Stromal cell of bone marrow (primary cell): ENCODE data around the gene MARS1.

Experiments
- DNase-seq: peaks from one replicate; pipeline ENCODE4 v3.0.0-alpha.2; 2012; ENCODE audit warnings: low read depth

The MARS1 gene

DNA sequence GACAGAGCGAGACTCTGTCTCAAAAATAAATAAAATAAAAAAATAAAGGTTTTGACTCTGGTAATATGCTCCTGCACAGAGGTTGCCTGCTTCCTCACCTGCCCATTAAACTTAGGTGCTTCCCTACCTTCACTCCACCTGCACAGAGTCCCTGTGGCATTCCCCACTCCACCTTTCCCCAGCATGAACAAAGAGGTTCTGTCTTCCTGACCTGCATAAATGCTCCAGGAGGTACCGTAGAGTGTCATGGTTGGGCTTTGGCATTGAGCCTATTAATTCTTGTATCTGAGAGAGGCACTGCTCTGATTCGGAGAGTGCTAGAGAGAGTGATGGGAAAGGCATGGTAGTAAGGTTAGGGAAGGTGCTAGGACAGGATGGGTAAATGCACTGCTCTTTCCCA lies 14.5 kb upstream of the MARS1 start:
- no peak for DNase-seq

DNA sequence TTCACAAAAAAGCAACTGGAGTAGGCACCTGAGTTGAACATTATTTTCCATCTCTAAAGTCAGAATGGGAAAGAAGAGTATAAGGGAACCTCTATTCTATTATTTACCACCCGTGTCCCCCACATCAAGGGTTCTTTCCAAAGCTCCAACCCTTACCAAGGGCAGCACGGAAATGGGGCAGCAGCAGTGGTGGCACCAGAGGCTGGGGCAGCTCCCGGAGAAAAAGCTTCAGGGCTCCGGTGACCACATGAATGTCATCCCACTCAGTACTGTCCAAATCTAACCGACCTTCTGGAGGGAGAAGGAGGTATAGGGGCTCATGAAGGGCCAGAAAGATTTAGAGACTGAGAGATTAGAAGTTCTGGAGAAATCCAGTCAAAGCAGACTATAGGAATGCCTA lies 14.0 kb upstream of the MARS1 start:
- DNase-seq: no peak

DNA sequence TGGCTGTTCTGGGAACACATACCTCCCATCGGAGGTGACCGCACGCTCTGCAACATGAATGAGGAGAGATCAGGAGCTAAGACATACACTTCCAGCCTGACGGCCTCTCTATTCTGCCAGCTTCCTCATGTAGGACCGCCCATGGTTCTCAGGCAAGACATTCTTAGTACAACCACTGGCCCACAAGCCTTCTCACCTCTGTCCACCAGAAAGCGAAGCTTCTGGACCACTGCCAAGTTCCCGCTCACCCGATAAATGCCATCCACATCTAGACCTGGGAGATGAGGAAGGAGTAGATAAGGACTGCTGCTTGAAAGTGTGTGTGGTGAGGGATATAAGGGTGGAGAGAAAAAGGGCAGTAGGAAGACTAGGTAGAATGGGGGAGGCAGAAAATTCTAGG lies 13.4 kb upstream of the MARS1 start:
- no peak for DNase-seq

DNA sequence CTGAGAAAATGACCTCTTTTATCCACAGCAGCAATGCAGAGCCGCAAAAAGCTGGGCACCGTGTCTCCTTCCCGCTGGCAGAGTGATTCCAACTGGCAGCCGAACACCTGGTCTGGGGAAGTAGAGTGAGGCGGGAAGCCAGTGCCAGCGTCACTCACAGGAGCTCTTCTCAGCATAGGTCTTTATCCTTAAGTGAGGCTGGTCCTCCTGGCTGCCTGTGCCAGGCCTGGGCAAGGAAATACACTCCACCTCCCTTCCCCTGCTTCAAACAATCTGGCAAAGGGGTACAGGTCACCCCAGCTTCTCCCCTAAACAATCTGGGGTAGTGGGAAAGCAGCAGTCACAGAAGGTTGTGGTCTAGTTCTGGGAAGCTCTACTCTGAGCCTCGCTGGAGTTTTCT lies 13.0 kb upstream of the MARS1 start:
- DNase-seq: no peak

DNA sequence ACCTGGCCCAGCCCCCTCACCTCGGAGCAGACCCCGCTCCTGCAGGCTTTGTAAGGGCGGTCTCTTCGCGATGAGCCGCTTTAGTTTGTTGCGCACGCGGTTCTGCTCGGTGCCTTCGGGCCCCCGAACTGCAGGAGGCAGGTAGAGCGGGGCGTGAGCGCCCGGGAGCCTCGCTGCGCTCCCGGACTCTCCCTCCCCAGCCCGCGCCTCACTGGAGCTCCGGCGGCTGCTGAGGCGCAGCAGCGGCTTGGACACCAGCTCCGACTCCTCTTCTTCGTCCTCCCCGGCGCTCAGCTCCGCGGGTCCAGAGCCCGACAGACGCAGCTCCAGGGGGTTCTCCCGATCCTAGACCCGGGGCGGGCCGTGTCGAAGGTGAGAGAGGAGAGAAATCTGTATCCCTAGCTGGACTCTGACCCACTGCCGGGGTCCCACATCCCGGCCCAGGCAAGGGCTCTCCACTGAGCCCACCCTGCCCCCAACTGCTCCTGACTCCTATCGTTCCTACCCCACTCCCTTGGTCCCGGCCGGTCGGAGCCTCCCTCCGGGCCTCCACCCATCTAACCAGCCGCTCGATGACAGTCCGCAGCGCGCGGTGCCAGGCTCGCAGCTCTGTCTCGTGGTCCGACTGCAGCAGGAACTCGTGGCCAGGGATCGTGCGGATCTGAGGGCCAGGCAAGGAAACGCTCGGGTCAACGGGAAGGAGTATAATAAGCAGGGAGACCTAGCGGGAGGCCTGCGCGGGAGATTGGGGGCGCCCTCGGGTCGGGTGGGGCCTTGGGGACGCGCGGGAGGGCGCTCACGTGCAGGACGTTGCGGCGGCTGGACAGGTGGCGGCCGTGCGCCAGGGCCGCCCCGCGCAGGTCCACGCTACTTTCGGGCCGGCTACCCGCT lies 12.4 kb upstream of the MARS1 start:
- no peak for DNase-seq

DNA sequence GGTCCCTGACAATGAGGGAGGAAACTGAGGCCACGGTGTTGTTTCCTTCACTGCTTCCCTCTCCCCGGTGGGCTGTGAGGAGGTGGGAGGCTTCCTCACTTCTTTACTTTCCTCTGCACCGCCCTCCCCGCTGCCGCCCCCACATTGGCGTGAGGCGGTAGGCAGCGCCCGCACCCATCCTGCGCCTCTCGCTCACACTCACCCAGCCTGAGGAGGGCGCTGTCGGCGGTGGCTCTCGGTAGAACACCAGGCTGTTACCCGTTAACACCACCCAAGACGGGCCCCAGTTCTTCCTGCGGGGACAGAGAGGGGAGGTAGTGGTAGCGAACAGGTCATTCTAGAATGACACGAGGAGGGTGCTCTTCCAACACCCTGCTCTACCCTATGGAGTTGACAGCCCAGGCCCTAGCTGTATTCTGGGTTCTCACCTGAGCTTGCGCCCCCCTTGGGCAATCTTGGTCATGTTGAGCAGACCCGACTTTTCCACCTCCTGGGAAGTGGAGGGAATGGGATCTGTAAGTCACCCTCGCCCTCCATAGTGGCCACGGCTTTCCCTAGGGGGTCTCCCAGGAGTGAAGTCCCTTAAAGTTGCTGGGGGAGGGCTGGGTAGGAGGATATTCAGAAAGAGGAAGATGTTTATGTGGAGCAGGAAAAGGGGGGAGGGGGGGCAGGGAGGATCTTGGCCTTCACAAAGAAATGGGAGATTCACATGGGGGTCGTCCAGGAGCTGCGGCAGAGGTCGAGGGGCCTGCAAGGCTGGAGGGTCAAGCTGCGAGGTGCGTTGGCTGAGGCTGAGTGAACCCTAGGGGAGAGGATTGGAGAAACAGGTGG lies 11.5 kb upstream of the MARS1 start:
- no peak for DNase-seq

DNA sequence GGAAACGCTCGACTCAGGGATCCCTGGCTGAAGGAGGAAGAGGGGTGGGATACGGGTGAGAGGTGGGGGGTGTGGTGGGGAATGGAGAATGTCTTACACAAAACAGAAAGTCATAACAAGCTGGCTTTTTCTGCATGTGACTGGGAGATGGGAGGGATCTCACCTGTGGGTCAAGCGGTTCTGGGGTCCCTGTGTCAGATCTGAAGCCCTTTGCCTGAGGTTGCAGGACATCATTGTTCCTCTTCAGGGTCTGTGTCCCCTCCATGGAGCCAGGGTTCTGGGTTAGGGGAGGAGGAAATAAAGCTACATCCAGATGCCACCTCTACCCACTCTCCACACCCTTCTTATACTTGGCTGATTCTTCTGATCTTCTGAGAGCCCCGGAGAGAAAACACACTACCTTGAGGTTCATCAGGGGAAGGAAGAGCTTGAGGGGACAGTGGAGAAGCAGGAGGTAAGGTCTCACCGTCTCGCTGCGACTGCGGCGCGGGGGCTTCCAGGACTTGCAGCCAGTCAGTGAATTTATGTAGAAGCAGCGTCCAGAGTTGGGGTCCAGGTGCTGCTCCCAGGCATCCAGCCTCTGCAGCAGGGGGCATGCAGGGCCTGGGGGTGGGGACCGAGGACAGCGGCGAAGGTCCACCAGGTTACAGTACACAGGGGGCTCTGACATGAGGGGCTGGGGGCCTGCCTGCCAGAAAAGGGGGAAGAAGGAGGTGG lies 10.7 kb upstream of the MARS1 start:
- no peak for DNase-seq

DNA sequence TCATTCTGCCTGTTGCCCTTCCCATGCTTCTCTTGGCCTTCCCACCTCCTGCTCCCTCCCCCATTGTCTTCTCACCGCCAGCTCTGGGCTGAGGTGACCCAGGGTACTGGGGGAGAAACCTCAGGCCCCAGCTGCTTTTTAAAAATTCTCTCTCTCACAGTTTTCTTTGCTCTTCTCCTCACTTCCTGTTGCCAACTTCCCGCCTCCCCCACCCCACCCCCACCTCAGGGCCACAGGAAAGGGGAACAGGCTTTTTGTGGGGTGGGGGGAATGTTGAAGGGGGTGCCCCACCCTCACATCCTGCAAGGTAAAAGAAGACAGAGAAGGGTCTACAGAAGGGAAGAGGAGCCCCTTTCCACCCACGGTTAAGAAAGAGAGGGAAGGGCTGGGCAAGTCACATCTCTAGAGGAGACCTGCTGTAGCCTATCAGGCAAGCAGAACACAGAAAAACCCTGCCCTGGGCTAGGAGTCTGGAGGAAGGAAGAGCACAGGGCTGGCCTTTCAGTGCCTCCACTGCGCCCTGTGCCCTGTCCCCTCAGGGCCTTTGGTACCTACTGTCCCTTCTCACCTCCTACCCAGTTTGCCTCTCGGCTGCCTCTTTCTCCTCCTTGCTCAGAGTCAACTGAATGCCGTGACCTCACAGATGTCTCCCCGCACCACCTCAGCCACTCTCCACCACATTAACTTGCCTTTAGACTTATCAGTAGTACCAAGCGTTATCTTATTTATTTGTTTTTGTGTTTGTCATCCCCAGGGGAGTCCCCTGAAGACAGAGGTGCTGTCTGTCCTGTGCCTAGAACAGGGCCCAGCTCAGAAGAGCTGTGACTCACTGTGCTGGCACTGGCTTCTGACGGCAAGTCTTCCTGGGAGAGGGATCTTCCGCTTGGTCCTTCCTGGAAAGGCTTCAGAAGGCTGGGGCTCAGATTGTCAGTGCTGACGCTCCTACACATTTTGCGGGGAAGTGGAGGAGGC lies 9.9 kb upstream of the MARS1 start:
- DNase-seq: no peak

DNA sequence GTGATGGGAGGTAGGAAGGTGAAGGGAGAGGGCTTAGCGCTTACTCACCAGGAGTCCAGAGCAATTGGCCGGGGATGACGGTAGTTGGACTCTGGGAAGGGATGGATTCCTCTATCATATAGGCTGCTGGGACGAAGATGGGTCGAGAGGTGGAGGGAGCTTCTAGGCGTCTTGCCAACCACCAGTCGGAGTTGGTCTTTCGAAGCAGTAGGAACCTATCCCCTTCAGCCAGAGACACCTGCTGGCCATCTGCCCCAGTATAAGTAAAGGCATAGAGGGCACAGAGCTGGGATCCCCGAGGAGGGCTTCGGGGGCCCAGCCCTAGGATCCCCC lies 8.9 kb upstream of the MARS1 start:
- DNase-seq: no peak

DNA sequence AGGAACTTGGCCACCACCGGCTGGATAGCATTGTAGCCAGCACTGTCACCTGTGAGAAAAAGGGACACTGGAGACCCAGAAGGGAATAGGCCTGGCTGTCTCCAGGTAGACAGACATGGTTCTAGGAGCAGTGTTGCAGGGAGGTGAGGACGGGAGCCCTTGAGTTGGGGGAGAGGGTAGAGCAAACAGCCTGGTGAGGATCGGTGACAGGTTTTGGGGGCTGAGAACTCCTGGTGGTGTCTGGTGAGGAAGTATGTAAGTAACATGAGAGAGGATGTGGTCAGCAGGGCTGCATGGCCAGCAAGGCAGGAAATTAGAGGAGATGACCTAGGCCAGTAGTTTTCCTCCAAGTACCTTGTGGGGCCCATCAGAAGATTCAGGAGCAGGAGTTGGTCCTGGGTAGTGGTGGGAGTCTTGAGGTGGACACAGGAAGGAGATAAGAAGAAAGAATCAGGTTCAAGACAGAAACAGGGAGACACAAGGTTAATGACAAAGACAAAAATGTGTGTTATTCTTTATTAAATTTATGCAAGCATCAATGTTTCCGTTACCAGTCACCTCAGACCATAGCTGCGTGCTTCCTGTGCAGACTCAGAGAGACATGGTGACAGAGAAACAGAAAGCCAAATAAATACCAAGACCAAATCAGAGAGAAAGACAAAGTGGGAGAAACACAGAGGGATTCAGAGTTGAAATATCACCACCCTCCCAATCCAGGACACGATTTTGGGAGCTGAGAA lies 8.3 kb upstream of the MARS1 start, which contains the start of gene ARHGAP9:
Gene ARHGAP9 (minus strand): TSS at position 491 of the 740 bp plus-strand sequence. CDS start 460 bp downstream, at position 31.
- no peak for DNase-seq

DNA sequence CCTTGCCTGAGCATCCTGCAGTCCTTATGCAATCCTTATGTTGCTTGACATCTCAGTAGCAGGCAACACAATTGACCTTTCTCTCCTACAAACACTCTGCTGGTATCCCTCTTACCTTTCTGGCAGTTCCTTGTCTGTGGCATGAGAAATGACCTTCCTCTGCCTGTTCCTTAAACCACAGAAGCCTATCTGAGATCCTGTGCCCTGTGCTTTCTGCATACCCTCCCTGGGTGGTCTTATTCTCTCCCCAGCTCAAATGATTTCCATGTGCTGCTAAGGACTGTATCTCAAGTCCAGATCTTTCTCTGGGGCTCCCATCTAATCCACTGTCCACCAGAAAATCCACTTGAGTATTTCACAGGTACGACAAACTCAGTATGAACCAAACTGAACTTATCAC lies 6.2 kb upstream of the MARS1 start:
- DNase-seq: no peak

DNA sequence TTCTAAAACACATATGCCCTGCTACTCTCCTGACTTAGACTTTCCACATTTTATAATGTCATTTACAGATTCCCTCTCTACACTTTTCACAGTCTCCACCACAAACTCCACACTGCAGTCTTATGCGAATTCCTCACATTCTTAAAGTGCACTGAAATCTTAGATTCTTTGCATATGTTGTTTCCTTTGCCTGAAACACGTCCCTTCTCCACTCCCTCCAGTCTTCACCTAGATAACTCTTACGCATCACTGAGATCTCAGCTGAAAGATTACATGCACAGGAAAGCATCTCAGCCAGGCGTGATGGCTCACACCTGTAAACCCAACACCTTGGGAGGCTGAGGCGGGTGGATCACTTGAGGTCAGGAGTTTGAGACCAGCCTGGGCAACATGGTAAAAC lies 4.4 kb upstream of the MARS1 start:
- no peak for DNase-seq

DNA sequence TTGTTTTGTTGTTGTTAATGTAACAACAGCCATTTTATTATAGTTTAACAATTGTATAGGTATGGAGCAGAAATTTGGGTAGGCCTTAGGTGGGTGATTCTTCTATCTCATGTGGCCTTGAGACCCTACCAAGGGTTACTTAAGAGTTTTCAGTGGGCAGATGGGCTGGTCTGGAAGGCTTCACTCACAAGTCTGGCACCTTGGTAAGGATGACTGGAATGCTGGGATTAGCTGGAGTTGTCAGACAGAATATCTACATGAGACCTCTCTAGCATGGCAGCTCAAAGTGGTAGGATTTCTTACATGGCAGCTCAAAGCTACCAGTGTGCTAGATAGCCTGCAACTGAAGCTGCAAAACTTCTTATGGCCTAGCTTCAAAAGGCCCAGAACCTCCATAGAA lies 2.2 kb upstream of the MARS1 start:
- no peak for DNase-seq

DNA sequence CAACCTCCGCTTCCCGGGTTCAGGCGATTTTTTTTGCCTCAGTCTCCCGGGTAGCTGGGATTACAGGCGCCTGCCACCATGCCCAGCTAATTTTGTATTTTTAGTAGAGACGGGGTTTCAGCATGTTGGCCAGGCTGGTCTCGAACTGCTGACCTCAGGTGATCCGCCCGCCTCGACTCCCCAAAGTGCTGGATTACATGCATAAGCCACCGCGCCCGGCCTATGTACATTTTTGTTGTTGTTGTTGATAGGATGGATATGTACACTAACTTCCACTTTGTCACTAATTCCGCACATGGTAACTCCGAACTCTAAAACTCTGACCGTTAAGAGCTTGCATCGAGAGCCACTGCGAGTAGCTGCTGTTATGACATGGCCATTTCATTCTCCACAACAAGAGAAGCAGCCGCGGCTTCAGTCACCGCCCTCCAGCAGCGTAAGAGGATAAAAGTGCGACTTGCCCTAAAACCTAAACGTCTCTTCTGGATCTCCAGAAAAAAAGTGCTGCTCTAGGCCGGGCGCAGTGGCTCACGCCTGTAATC lies 742 bp upstream of the MARS1 start:
- DNase-seq: no peak

DNA sequence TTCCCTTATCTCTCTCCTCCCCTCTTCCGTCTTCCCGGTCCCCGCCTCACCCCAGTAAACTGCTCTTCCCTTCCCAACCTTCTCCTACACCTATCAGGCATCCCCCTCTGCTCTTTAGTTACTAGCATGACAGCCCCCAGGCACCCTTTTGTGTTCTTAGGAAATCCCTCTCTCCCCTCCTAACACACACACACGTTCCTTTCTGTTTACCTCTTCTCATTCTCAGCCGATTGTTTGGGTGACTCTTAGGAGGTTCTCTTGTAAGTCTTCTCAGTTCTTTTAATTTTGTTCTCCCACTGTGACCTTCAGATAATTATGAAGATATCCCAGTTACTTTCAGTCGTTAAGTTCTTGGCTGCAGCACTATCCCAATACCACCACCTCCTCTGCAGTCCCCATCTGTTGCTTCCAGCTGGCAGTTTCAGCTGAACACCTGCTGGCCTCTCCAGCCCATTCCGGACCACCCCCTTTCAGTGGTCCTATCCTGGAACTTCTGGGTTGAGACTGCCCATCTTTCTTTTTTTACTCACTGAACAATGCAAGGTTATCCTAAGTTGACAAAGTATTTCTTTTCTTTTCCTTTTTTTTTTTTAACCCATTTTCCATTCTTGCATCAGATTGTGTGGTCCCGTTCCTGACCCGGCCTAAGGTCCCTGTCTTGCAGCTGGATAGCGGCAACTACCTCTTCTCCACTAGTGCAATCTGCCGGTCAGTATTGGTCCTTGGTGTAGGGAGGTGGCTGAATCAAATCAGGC lies 711 bp downstream of the MARS1 start:
- no peak for DNase-seq

DNA sequence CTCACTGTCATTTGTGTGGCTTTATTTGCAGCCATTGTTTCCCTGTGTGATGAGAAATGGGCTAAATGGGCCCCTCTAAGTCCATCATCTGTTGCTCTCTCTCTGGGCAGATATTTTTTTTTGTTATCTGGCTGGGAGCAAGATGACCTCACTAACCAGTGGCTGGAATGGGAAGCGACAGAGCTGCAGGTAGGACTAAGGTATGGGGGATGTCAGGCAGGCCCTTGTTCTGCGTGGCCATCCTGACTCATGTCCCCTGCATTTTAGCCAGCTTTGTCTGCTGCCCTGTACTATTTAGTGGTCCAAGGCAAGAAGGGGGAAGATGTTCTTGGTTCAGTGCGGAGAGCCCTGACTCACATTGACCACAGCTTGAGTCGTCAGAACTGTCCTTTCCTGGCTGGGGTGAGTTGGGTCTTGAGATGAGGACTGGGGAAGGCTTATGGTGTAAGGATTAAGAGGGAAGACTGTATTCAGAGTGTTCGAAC lies 1.3 kb downstream of the MARS1 start:
- DNase-seq: no peak

DNA sequence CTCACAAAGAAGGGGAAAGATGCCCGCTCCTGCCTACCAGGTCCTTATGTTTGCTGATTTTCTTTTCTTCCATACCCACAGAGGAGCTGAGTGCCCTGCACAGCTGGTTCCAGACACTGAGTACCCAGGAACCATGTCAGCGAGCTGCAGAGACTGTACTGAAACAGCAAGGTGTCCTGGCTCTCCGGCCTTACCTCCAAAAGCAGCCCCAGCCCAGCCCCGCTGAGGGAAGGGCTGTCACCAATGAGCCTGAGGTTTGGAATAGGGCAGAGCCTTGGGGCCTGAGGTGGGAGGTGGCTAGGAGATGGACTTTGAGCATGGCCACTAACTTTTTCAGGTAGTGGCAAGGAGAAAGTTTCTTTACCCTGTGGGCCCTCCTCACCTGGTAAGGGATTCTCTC lies 2.3 kb downstream of the MARS1 start:
- DNase-seq: no peak

DNA sequence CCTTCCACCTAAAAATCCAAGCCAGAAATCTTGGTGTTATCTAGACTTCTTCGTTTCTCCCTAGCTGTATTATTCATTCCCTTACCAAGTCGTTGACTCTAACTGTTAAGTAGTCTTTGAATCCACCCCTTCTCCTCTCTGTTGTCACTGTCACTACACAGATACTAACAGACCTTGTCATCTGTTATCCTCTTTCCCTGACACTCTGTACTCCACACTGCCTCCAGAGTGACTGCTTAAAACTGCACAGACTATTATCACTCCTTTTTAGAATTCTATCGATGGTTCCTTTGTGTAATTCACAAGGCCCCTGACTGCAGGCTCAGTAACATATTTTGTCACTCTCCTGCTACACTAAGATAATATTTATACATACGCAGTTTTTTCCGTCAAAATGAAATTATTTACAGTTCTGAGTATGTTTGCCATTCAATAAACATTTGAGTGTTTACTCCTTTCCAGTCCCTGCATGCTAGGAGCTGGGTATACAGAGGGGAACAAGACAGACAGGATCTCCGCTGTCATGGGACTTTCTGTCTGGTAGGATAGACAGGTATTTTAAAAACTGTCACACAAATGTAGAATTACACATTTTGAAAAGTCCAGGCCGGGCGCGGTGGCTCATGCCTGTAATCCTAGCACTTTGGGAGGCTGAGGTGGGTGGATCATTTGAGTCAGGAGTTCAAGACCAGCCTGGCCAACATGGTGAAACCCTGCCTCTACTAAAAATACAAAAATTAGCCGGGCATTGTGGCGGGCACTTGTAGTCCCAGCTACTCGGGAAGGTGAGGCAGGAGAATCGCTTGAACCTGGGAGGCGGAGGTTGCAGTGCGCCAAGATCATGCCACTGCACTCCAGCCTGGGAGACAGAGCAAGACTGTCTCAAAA lies 3.8 kb downstream of the MARS1 start:
- DNase-seq: no peak
